Endothelial cell of umbilical vein (primary cell): ENCODE results near the gene RFC5. TPM values are rescaled to one million over a fixed set of nuclear protein-coding genes. Genes with fewer than 3 reads are reported as not detected.

Experiments used
- BruUV-seq: library from RNA; stranded (reverse); fragments of 400-500 nt; replicated peaks from 2 replicates; lab custom pipeline; 2021; lab: Mats Ljungman, UMichigan
- CTCF ChIA-PET: fragments of 300-600, 350-600 bp; sonication (Branson Sonifier 250); formaldehyde crosslinking; loops from one replicate; lab custom pipeline; 2021; ENCODE audit warnings: antibody characterized with exemption, inconsistent platforms; lab: Charles Lee
- POLR2A ChIA-PET: fragments of 300-600, 350-600 bp; sonication (Branson Sonifier 250); formaldehyde crosslinking; loops from one replicate; lab custom pipeline; 2021; ENCODE audit warnings: antibody characterized with exemption, inconsistent platforms; lab: Charles Lee
- DNase-seq: peaks from one replicate; pipeline ENCODE4 v3.0.0-alpha.2; 2011; ENCODE audit warnings: low read depth, low spot score
- FAIRE-seq: peaks from 2 replicates; lab custom pipeline; 2011; peaks lifted over from hg19 to GRCh38; lab: Jason Lieb, UNC
- H2AFZ ChIP-seq: 2 replicates; pipeline ENCODE4 v1.6.0; 2012; ENCODE audit warnings: low read depth, low read length, control low read depth, inconsistent platforms
- H3K27ac ChIP-seq: 2 replicates; pipeline ENCODE4 v1.5.1; 2011; ENCODE audit warnings: low read depth, mild to moderate bottlenecking, control low read depth, low read length, moderate library complexity; ENCODE audit not compliant: insufficient read depth
- H3K27me3 ChIP-seq, 2 experiments: 2 replicates each; pipeline versions ENCODE4 v1.6.0 to v1.6.1; 2011; ENCODE audit warnings: low read length in 2 of 2, mixed read lengths in 1 of 2; ENCODE audit not compliant: control insufficient read depth in 2 of 2, insufficient read depth in 2 of 2
- H3K36me3 ChIP-seq, 2 experiments: 2 replicates in 1 of 2; 3 replicates in 1 of 2; pipeline ENCODE4 v1.5.1; 2011; ENCODE audit warnings: low read length in 2 of 2, mild to moderate bottlenecking in 1 of 2, moderate library complexity in 1 of 2; ENCODE audit not compliant: control insufficient read depth in 2 of 2, insufficient read depth in 2 of 2; ENCODE audit errors: extremely low read depth in 1 of 2
- H3K4me1 ChIP-seq: 3 replicates; pipeline ENCODE4 v1.5.1; 2011; ENCODE audit warnings: mild to moderate bottlenecking, low read length; ENCODE audit not compliant: control insufficient read depth, insufficient read depth; ENCODE audit errors: extremely low read depth
- H3K4me2 ChIP-seq: 2 replicates; pipeline ENCODE4 v1.6.1; 2011; ENCODE audit warnings: low read length, control low read depth, mixed read lengths; ENCODE audit not compliant: insufficient read depth
- H3K4me3 ChIP-seq, 3 experiments: fragments of 200-600 bp in 1 of 3; sonication (generic), shearing (Covaris generic) in 1 of 3; replicated peaks in 1 of 3; 2 replicates each; pipeline ENCODE4 v1.5.1; 2011 to 2016; ENCODE audit warnings: control low read depth in 3 of 3, low read length in 3 of 3, mild to moderate bottlenecking in 2 of 3, inconsistent platforms in 1 of 3, low read depth in 1 of 3, moderate library complexity in 1 of 3; ENCODE audit not compliant: insufficient read depth in 1 of 3
- H3K79me2 ChIP-seq: 2 replicates; pipeline ENCODE4 v1.6.0; 2012; ENCODE audit warnings: low read length, inconsistent platforms; ENCODE audit not compliant: control insufficient read depth, insufficient read depth
- H3K9ac ChIP-seq: replicated peaks from 2 replicates; pipeline ENCODE3; 2011; ENCODE audit warnings: low read length, control low read depth; ENCODE audit not compliant: insufficient read depth; ENCODE audit errors: extremely low read depth
- H3K9me1 ChIP-seq: replicated peaks from 3 replicates; pipeline ENCODE4 v1.6.0; 2011; ENCODE audit warnings: mild to moderate bottlenecking, low read length; ENCODE audit not compliant: control insufficient read depth, insufficient read depth; ENCODE audit errors: extremely low read depth
- H3K9me3 ChIP-seq: replicated peaks from 2 replicates; pipeline ENCODE4 v1.5.1; 2012; ENCODE audit warnings: low read length, inconsistent platforms; ENCODE audit not compliant: control insufficient read depth, insufficient read depth
- H4K20me1 ChIP-seq: replicated peaks from 2 replicates; pipeline ENCODE3; 2011; ENCODE audit warnings: mild to moderate bottlenecking, low read length; ENCODE audit not compliant: control insufficient read depth, insufficient read depth; ENCODE audit errors: extremely low read depth
- CTCF ChIP-seq, 2 donors: IDR thresholded peaks; 1 replicate in 1 of 2; 2 replicates in 1 of 2; pipeline ENCODE4 v1.5.1; 2011; ENCODE audit warnings: low read length in 2 of 2, mild to moderate bottlenecking in 2 of 2, moderate library complexity in 2 of 2, control low read depth in 1 of 2, inconsistent platforms in 1 of 2, low read depth in 1 of 2; ENCODE audit not compliant: insufficient read depth in 1 of 2; ENCODE audit errors: extremely low read depth in 1 of 2
- EZH2 ChIP-seq: IDR thresholded peaks from 2 replicates; pipeline ENCODE4 v1.6.1; 2012; ENCODE audit warnings: borderline replicate concordance, low read depth, mild to moderate bottlenecking, moderate library complexity, low read length, inconsistent platforms; ENCODE audit not compliant: severe bottlenecking
- FOS ChIP-seq: IDR thresholded peaks from 2 replicates; pipeline ENCODE4 v1.6.1; 2011; ENCODE audit warnings: mild to moderate bottlenecking, low read length, moderate library complexity, borderline replicate concordance; ENCODE audit not compliant: insufficient read depth
- GATA2 ChIP-seq: IDR thresholded peaks from 2 replicates; pipeline ENCODE4 v1.7.0; 2011; ENCODE audit warnings: low read depth, mild to moderate bottlenecking, moderate library complexity, mixed read lengths, low read length; ENCODE audit not compliant: insufficient read length, insufficient read depth
- JUN ChIP-seq: IDR thresholded peaks from 2 replicates; pipeline ENCODE4 v1.6.1; 2011; ENCODE audit warnings: borderline replicate concordance, low read depth; ENCODE audit not compliant: insufficient read length, insufficient read depth
- MYC ChIP-seq: IDR thresholded peaks from one replicate; pipeline ENCODE4 v1.6.1; 2011; ENCODE audit warnings: mild to moderate bottlenecking, low read depth, low read length
- POLR2A ChIP-seq: IDR thresholded peaks from 2 replicates; pipeline ENCODE4 v1.6.1; 2012; ENCODE audit warnings: low read depth, mild to moderate bottlenecking, control low read depth, low read length
- dilution Hi-C: fragments of 300-500 bp; cut with MboI; formaldehyde crosslinking; loops from one replicate; pipeline ENCODE4 v1.15.0; 2019; ENCODE audit warnings: low sequenced_read_pairs; ENCODE audit not compliant: extremely low pct_ligation_motif_present
- intact Hi-C: fragments of 100-400 bp; cut with micrococcal nuclease; formaldehyde crosslinking; loops from one replicate; pipeline ENCODE4 v1.10.0; 2022
- polyA plus RNA-seq, 4 experiments: library from polyadenylated mRNA; depleted of rRNA in 3 of 4; stranded (reverse) in 3 of 4; unstranded in 1 of 4; fragments of >200 nt; gene quantifications; 2 replicates each; pipeline versions ENCODE4 v1.2.1 to v1.2.3, GENCODE V29; 2011 to 2012; ENCODE audit warnings: missing spikeins in 1 of 4
- total RNA-seq: library from RNA; stranded (reverse); gene quantifications from 2 replicates; pipeline ENCODE4 v1.2.3, GENCODE V29; 2021

The RFC5 gene
- total and polyA plus RNA-seq, 2 donors (not counting 3 experiments of a cell fraction or from before 2014, with no cell fraction given), result 18.1 to 23.3 TPM

GRCh38 chr12:118011961-118012360, 4.5 kb upstream of the RFC5 start:
- H4K20me1 ChIP-seq, result no peaks in the 10 kb centered on the region
- H3K36me3 ChIP-seq, result no peaks in the 10 kb centered on the region
- no peaks in the 10 kb centered on the region for H3K9me3 ChIP-seq
- ChIA-PET POLR2A (no interaction called here), CTCF (no interaction called here)
- no peak overlapping the region for H2AFZ ChIP-seq
- H3K4me3 ChIP-seq, result no peak overlapping the region
- no peaks in the 10 kb centered on the region for H3K9me1 ChIP-seq
- dilution Hi-C loops (no loop called here), intact Hi-C loops (no loop called here)
- no peak overlapping the region for H3K4me2 ChIP-seq
- no peak overlapping the region for H3K27ac ChIP-seq
- no TSS peak for BruUV-seq
- peaks cover 4% of the 10 kb centered on the region in 2 experiments for H3K27me3 ChIP-seq
- FAIRE-seq (no peak), DNase-seq (no peak)
- H3K4me1 ChIP-seq, result peaks cover 2% of the 10 kb centered on the region
- peaks cover 2% of the 10 kb centered on the region for H3K79me2 ChIP-seq
- TF ChIP-seq MYC, result no peak
- no peak for TF ChIP-seq POLR2A
- TF ChIP-seq CTCF (IDR thresholded peaks at IDR 0.05; ENCODE audit: extremely low read depth in 1 of 2, insufficient read depth in 1 of 2, low read depth in 1 of 2, low read length in 2 of 2), result no peak
- no peak for TF ChIP-seq FOS
- TF ChIP-seq EZH2, result no peak
- TF ChIP-seq GATA2, result no peak
- no peak for TF ChIP-seq JUN
- H3K9ac ChIP-seq, result no peak overlapping the region
